ENCODE measurements around the gene TMEM126B.
"Not testable (repeated sequence)": the region's sequence is repeated elsewhere in the genome, so short reads cannot be mapped to it uniquely, and the experiment has no call there.

TMEM126B gene

GRCh38 chr11:85651118-85651517 lies 22.7 kb downstream of the TMEM126B start:
- DNase-seq, result no peak

GRCh38 chr11:85652786-85653447 lies 24.5 kb downstream of the TMEM126B start:
- DNase-seq, result no peak

DNA sequence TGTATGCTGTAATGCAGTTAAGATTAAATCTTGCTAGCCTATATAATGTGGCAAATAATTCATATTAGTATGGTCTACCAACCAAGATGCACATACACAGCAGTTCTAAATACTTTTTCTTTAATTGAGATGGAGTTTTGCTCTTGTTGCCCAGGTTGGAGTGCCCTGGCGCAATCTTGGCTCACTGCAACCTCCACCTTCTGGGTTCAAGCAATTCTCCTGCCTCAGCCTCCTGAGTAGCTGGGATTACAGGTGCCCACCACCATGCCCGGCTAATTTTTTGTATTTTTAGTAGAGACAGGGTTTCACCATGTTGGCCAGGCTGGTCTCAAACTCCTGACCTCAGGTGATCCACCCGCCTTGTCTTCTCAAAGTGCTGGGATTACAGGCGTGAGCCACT lies 25.9 kb downstream of the TMEM126B start:
- DNase-seq, result not testable (repeated sequence)

DNA sequence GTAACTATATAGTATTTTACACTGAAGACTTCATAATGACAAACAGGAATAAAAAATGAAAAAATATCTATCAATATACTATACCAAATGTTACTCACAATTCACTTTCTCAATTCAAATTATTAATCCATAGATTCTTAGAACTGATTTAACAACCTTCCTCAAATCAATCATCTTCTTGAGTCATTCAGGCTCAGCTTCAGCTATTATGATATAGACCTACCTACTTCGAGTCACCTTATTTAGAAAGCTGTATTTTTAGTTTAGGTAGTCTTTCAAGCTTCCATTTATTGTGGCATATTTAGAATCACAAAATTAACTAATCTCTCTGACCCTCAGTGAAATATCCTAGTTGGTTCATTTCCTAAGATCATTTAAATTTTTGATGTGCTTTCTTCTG lies 28.4 kb downstream of the TMEM126B start:
- no peak for DNase-seq

- no peak for DNase-seq
These were observed 29.8 kb downstream of the TMEM126B start for GRCh38 chr11:85658180-85658579.

DNA sequence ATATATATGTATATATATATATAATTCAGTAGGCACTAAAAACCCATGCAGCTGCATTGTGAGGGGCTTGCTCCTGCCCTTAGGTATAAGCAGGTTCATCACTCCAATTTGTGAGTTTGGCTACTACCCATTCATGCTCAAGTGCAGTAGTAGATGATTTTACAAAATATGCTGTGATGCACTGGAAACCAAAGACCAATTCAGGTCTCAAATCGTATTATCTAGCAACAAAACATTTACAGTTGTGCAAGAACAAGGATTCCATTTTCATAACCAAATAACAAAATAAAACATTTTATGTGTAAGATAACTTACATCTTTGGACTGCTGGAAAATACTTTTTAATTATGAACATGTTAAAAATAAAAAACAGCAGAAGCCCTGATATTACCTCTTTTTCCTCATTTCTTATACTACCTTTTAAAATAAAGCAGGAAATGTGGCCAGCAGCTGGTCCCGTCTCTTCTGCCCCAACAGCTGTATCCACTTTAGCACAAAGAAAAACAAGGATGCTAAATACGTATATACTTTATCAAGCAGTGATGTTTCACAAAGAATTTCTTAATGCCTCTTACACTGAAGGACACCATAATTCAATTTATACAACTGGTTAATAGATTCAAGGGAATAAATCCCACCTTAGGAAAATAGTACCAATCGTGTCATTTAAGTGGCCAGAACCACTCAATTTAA lies 33.7 kb downstream of the TMEM126B start:
- DNase-seq, result no peak

DNA sequence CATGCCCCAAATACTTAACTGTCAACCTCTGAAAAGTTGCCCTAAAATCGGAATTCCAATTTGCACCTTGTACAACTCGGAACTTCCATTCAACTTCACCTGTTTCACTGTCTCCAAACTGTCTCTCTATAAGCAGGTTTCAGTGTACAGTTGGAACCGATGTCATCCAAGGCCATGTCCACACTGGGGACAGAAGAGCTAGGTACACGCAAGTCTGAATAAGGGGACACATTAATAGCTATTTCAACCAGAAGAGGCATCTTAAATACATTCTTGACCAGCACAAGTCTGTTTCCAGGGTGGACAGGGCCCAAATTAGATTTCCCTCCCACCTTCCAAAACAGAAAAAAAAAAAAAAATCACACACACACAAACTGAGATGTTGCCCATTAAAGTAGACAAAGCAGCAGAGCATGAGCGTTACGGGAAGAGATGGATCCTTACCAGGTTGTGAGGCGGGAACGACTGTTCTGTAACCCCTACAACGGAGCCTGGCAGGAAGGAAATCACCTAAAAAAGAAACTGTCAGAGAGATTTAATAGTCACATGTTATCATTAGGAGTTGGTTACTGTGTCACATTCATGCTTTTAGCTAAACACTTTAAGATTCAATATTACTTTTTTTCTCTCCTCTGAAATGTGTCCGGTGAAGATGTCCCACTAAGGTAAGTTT lies 34.8 kb downstream of the TMEM126B start:
- no peak for DNase-seq

- peak; percentile 5 for DNase-seq
These were observed 35.6 kb downstream of the TMEM126B start for GRCh38 chr11:85663753-85664614.

DNA sequence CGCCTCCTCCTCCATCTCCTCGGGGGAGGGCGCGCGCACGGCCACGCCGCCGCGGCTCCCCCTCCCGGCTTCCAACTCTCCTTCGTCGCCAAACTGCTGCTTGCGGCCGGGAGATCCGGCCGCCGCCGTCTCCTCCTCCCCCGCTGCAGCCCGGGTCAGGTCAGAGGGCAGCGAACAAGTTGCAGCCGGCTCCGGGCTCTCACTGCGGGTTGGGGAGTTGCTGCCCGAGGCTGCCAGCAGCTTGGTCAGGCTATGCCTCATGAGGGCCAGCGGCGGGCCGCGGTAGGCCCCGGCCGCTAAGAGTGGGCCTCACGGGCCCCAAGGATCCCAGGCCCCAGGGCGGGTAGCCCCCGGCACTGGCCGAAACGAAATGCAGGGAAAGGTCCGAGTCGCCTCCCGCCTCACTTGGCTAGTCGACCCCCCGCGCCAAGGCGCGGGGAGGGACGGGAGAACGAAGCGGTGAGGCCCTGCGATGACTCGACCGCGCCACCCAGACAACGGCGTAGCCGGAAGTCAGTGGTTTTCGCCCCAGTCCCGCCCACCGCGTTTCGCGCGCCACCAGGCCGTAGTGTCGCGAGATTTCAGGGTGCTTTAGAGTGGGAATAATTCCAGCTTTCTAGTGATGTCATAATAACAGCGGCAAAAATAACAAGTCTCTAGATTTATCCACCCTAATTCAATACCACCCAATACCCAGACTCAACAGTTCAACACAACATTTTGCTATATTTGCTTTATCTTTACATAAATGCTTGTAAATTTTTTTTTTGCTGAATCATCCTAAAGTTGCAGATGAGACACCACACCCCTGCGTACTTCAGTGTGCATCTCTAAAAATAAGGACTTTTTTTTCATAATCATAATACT lies 36.5 kb downstream of the TMEM126B start, which contains the start of gene CREBZF:
Gene CREBZF (minus strand): TSS at position 515 of the 867 bp plus-strand sequence. CDS start 254 bp downstream, at position 261.
- DNase-seq, result peak; percentile 77

DNA sequence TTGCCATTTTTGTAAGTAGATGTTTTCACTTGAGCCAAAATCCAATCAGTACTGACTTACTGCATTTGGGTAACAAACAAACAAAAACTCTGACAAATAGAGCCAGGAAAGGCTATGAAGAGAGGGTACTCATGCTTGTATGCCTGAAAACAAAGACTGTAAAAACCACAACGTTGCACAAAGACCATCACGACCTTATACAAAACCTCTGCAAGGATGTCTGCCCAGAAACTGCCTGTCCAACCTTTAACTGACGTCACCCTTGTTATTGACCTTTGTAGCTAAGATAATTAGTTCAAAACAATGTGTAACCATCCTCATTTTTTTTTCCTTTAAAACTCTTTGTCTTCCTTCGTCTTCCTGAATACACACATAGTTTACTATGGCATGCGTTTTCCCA lies 37.3 kb downstream of the TMEM126B start:
- no peak for DNase-seq

DNA sequence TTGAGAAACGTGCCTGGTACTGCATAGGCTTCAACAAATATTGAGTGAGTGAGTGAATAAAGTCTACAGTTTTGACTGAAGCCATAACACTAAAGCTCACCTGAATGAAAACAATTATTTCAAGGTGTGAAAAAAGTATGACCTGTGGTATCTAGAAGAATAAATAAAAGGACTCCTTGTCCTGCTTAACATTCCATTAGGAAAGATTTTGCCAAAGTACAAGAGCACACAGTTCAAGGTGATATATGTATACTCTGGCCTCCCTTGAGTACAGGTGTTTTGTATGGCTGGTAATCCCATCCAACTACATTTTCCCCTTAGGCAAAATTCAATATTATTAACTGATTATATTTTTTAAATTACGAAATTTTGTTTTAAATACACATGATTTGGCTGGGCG lies 38.3 kb downstream of the TMEM126B start:
- DNase-seq, result no peak

- no peak for DNase-seq
These were observed 39.8 kb downstream of the TMEM126B start for GRCh38 chr11:85668157-85668556.

GRCh38 chr11:85670949-85671663 lies 42.7 kb downstream of the TMEM126B start:
- not testable (repeated sequence) for DNase-seq

DNA sequence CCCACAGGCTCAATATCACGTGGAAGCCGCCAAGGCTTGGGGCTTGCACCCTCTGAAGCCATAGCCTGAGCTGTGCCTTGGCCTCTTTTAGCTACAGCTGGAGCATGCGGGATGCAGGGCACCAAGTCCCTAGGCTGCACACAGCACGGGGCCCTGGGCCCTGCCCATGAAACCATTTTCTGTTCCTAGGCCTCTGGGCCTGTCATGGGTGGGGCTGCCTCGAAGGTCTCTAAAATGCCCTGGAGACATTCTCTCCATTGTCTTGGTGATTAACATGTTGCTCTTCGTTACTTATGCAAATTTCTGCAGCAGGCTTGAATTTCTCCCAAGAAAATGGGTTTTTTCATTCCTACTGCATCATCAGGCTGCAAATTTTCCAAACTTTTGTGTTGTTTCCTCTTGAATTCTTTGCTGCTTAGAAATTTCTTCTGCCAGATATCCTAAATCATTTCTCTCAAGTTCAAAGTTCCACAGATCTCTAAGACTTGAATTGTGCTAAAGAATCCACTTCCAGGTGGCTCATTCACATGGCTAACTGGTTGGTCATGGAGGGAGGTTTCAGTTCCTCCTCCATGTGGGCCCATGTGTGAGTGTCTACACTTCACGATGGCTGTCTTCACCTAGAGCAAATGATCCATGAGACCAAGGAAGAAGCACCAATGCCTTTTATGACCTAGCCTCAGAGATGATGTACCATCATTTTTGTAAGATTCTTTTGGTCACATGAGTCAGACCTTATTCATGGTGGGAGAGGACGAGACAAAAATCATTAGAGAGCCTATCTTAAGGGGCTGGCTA lies 43.9 kb downstream of the TMEM126B start:
- DNase-seq, result no peak

DNA sequence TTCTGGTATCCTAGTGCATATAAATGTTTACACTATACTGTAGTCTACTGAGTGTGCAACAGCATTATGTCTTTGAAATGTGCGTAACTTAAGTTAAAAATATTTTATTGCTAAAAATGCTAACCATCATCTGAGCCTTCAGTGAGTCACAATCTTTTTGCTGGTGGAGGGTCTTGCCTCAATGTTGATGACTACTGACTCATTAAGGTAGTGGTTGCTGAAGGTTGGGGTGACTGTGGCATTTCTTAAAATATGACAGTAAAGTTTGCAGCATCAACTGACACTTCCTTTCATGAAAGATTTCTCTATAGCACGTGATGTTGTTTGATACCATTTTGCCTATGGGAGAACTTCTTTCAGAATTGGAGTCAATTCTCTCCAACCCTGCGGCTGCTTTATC lies 45.0 kb downstream of the TMEM126B start:
- DNase-seq, result no peak

DNA sequence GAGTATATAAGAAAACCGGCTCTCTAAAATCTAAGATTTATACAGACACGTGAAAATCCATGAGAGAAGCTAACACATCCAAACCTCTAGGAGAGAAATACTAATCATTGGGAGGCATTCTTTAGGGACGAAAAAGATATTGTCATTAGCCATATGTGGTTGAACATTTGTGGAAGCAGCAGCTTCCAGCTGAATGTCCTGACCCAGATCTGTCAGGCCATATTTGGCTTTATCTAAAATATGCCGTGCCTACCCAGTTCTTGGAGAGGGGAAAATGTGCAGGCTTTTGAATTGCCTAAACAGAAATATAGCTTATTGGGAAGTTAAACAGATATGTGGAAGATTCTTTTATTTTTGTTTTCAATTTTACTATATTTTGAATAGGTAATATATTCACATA lies 51.2 kb downstream of the TMEM126B start:
- no peak for DNase-seq

GRCh38 chr11:85680897-85681296 lies 52.5 kb downstream of the TMEM126B start:
- DNase-seq, result no peak

DNA sequence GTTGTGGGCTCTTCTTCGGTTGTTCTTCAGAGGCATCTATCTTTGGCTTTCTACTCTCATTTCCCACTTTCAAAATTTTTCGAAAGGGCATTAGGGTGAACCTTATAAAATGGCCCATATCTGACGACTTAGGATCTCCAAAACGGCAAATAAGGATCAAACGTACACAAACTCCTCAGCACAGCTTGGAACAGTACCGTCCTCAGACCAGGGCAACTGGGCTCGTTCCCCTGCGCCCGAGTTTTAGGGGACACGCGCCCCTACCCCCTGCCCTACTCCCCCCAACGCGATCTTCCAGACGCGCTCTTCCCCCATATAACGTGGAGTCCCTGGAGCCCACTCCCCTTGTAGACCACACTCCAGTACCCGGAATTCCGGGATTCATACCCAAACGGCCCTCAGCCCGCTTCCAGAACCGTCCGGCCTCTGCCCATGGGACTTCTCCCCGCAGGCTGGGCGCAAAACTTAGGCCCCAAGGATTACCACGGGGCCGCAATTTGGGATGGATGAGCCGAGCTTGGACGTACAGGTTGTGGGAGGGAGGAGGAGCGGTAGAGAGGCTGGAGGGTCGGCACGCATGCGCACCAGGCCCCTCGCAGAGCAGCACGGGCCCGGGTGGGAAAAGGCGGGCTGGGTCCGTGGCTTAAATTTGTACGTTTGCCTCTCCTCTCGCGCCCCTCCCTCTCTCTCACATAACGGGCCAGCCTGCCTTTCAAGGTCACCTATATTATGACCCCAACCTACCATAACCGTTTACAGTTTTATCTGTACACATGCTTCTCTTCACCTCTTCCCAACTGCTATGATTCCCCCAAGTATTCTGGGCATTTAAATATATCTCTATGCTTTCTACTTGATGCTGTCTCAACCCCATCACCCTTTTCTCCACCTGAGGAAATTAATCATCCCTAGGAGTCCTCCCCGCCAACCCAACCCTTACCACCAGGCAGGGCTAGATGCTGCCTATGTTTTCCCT lies 54.2 kb downstream of the TMEM126B start:
- DNase-seq, result peak; percentile 12
